A673 (cell line): ENCODE measurements around the gene GPR17. TPM values are rescaled to one million over a fixed set of nuclear protein-coding genes. Genes with fewer than 3 reads are reported as not detected.

Experiments used
- BruUV-seq: library from RNA; stranded (reverse); fragments of 400-500 nt; replicated peaks from 2 replicates; lab custom pipeline; 2021; lab: Mats Ljungman, UMichigan
- CTCF ChIA-PET: fragments of 300-600 bp; sonication (Branson Sonifier 250); formaldehyde crosslinking; loops from one replicate; lab custom pipeline; 2022; ENCODE audit warnings: antibody characterized with exemption; lab: Charles Lee
- POLR2A ChIA-PET: fragments of 300-600 bp; sonication (Branson Sonifier 250); formaldehyde crosslinking; loops from one replicate; lab custom pipeline; 2022; ENCODE audit warnings: antibody characterized with exemption; ENCODE audit not compliant: low non-redundant PET; lab: Charles Lee
- DNase-seq: peaks from one replicate; pipeline ENCODE4 v3.0.0-alpha.2; 2015; ENCODE audit warnings: low spot score
- H3K27ac ChIP-seq: fragments of 200-600 bp; sonication (generic); 2 replicates; pipeline ENCODE4 v1.5.1; 2016; ENCODE audit warnings: mixed run types, low read depth, mild to moderate bottlenecking, mixed read lengths, antibody characterized with exemption, low read length; ENCODE audit not compliant: poor library complexity, severe bottlenecking
- H3K27me3 ChIP-seq: fragments of 200-600 bp; sonication (generic); replicated peaks from 2 replicates; pipeline ENCODE4 v1.6.1; 2017; ENCODE audit warnings: mixed run types, low read depth, mild to moderate bottlenecking, mixed read lengths, antibody characterized with exemption, low read length; ENCODE audit not compliant: insufficient read depth, poor library complexity
- H3K36me3 ChIP-seq: fragments of 200-600 bp; sonication (generic); 2 replicates; pipeline ENCODE4 v1.6.1; 2016; ENCODE audit warnings: mixed run types, mild to moderate bottlenecking, mixed read lengths, antibody characterized with exemption, low read length; ENCODE audit not compliant: insufficient read depth, poor library complexity, severe bottlenecking
- H3K4me1 ChIP-seq: fragments of 200-600 bp; sonication (generic); 2 replicates; pipeline ENCODE4 v1.6.1; 2017; ENCODE audit warnings: mixed run types, mild to moderate bottlenecking, mixed read lengths, antibody characterized with exemption, low read length; ENCODE audit not compliant: insufficient read depth, poor library complexity, severe bottlenecking
- H3K4me3 ChIP-seq: fragments of 200-600 bp; sonication (generic); 2 replicates; pipeline ENCODE4 v1.5.1; 2016; ENCODE audit warnings: low read depth, mixed run types, mild to moderate bottlenecking, mixed read lengths, low read length; ENCODE audit not compliant: poor library complexity, severe bottlenecking
- H3K9me3 ChIP-seq: fragments of 200-600 bp; sonication (generic); 2 replicates; pipeline ENCODE4 v1.6.1; 2016; ENCODE audit warnings: mixed run types, low read depth, mild to moderate bottlenecking, mixed read lengths, antibody characterized with exemption, low read length; ENCODE audit not compliant: poor library complexity, severe bottlenecking
- EZH2 ChIP-seq: fragments of 200-600 bp; sonication (generic); IDR thresholded peaks from 2 replicates; pipeline ENCODE4 v1.6.1; 2017; ENCODE audit warnings: borderline replicate concordance, low read depth, mild to moderate bottlenecking, mixed read lengths, antibody characterized with exemption, low read length; ENCODE audit not compliant: poor library complexity, severe bottlenecking
- intact Hi-C: fragments of 100-400 bp; cut with micrococcal nuclease; formaldehyde crosslinking; loops from one replicate; pipeline ENCODE4 v1.10.0; 2022; ENCODE audit not compliant: unreplicated experiment
- total RNA-seq: library from RNA; stranded (reverse); gene quantifications from 2 replicates; pipeline ENCODE4 v1.2.3, GENCODE V29; 2021
- TF ChIP-seq, protein P1 (sequence below): fragments of 300-800, 200-600 bp; sonication (generic); conservative IDR thresholded peaks from 2 replicates; pipeline ENCODE4 v1.5.1; 2017; ENCODE audit warnings: low read depth, mild to moderate bottlenecking, antibody characterized with exemption, low read length, moderate library complexity, mixed read lengths

The GPR17 gene
- total RNA-seq, 1 experiment from 2014 or later: 0.45 TPM

DNA sequence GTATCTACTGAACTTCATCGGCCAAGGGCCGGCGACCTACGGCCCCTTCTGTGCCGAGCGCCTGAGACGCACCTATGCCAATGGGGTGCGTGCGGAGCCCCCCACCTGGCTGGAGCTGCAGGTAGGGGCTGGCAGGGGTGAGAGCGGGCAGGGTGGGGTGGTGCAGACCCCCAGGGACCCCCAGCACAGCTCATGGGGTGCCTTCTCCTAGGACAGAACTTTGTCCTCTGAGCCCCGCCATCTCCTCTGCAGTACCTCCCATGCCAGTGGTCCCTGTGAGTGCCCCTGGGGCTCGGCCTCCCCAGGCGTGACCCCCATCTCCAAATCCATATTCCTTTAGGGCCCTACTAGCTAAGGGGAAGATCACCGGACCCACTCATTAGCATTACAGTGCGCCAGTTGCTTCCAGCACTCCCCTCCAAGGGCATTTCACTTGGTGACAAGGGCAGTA is 23.9 kb upstream of the GPR17 start:
- intact Hi-C loops: no loop called here
- no peak for TF ChIP-seq EZH2
- TF ChIP-seq, protein P1, sequence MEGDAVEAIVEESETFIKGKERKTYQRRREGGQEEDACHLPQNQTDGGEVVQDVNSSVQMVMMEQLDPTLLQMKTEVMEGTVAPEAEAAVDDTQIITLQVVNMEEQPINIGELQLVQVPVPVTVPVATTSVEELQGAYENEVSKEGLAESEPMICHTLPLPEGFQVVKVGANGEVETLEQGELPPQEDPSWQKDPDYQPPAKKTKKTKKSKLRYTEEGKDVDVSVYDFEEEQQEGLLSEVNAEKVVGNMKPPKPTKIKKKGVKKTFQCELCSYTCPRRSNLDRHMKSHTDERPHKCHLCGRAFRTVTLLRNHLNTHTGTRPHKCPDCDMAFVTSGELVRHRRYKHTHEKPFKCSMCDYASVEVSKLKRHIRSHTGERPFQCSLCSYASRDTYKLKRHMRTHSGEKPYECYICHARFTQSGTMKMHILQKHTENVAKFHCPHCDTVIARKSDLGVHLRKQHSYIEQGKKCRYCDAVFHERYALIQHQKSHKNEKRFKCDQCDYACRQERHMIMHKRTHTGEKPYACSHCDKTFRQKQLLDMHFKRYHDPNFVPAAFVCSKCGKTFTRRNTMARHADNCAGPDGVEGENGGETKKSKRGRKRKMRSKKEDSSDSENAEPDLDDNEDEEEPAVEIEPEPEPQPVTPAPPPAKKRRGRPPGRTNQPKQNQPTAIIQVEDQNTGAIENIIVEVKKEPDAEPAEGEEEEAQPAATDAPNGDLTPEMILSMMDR: no peak
- no TSS peak for BruUV-seq
- POLR2A ChIA-PET: no interaction called here
- Histone ChIP-seq H3K27me3 (no peaks in the 10 kb centered on the region), H3K4me1 (no peaks in the 10 kb centered on the region), H3K9me3 (no peaks in the 10 kb centered on the region), H3K27ac (no peak overlapping the region), H3K4me3 (no peak overlapping the region), H3K36me3 (no peaks in the 10 kb centered on the region)
- no peak for DNase-seq
- CTCF ChIA-PET: no interaction called here

GRCh38 chr2:127622561-127623387 is 23.2 kb upstream of the GPR17 start:
- TF ChIP-seq EZH2: no peak
- TF ChIP-seq, protein P1: no peak
- CTCF ChIA-PET: no interaction called here
- Histone ChIP-seq H3K9me3 (no peaks in the 10 kb centered on the region), H3K4me3 (no peak overlapping the region), H3K4me1 (no peaks in the 10 kb centered on the region), H3K27ac (no peak overlapping the region), H3K27me3 (no peaks in the 10 kb centered on the region), H3K36me3 (no peaks in the 10 kb centered on the region)
- DNase-seq: no peak
- POLR2A ChIA-PET: no interaction called here
- no TSS peak for BruUV-seq
- intact Hi-C loops: no loop called here

GRCh38 chr2:127623388-127624319 is 22.3 kb upstream of the GPR17 start:
- ChIA-PET CTCF (no interaction called here), POLR2A (no interaction called here)
- TF ChIP-seq, protein P1: no peak
- no peak for TF ChIP-seq EZH2
- no peaks in the 10 kb centered on the region for H3K9me3 ChIP-seq
- H3K4me1 ChIP-seq: no peaks in the 10 kb centered on the region
- BruUV-seq: no TSS peak
- intact Hi-C loops: no loop called here
- no peaks in the 10 kb centered on the region for H3K27me3 ChIP-seq
- no peak for DNase-seq
- H3K4me3 ChIP-seq: no peak overlapping the region
- H3K36me3 ChIP-seq: no peaks in the 10 kb centered on the region
- H3K27ac ChIP-seq: no peak overlapping the region
